ENCODE results near the gene ZNF213.
"Not testable (repeated sequence)": the region's sequence is repeated elsewhere in the genome, so short reads cannot be mapped to it uniquely, and the experiment has no call there.

Gene ZNF213

DNA sequence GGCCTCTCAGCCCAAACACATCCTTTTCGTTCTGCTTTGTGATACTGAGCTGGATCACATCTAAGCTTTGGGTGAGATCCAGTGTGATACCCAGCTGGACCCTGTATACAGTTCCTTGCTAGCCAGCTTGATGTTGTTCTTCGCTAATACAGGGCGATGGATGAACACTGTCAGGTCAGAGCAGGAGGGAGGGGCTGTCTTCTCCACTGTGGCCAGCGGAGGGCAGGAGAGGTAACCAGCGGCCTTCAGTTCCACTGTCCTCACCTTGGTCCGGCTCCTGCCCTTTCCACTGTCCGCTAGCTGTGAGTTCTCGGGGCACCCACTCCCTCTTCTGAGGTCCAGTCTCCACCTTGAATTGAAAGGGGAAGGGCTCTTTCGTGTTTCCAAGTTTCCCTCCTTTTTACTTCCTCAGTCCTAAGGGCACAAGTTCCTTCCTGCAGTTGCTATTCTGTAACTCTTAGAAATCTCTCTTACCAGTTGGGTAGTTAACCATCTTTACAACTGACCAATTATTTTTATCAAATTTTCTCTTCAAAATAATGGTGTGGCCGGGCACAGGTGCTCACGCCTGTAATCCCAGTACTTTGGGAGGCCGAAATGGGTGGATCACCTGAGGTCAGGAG, 3.0 kb upstream of the ZNF213 start:
- Mint-ChIP-seq H3K36me3 (peaks cover 15 to 20% of the 10 kb centered on the region in 2 donors), H3K4me3 (no peak overlapping the region), H3K27me3 (no peaks in the 10 kb centered on the region), H3K4me1 (peaks cover 14 to 53% of the 10 kb centered on the region in 2 donors), H3K27ac (no peak overlapping the region), H3K9me3 (no peaks in the 10 kb centered on the region)
- ATAC-seq (replicated peaks) (no peak), DNase-seq (no peak)

DNA sequence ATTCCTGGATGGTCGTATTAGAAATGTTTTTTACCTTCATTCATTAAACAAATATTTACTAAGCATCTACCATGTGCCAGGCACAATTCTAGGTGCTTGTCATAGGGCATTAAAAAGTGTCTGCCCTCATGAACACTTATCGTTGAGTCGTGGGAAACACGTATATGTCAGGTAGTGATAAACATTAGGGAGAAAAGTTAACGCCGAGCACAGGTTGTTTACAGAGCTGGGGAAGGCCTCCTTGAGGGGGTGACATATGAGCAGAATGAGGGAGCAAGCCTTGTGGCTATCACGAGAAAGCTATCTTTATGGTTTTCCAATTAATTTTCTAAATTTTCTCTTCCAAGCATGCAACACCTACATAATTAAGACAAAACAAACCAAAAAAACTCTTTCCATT, 985 bp upstream of the ZNF213 start:
- Mint-ChIP-seq H3K4me3 (peak overlapping the region; percentile 96 to 100), H3K27ac (peak overlapping the region; percentile 98), H3K9me3 (no peaks in the 10 kb centered on the region), H3K36me3 (peaks cover 14 to 26% of the 10 kb centered on the region in 2 donors), H3K27me3 (no peaks in the 10 kb centered on the region), H3K4me1 (peaks cover 11 to 45% of the 10 kb centered on the region in 2 donors)
- no peak for DNase-seq
- no peak for ATAC-seq (replicated peaks)

- peaks cover 20 to 30% of the 10 kb centered on the region in 2 donors for H3K36me3 Mint-ChIP-seq
- DNase-seq (no peak), ATAC-seq (replicated peaks) (peak; percentile 54 to 56)
- H3K4me1 Mint-ChIP-seq: peaks cover 5 to 34% of the 10 kb centered on the region in 2 donors
- H3K4me3 Mint-ChIP-seq: peak overlapping the region; percentile 96 to 100
- H3K27me3 Mint-ChIP-seq: no peaks in the 10 kb centered on the region
- peak overlapping the region; percentile 98 for H3K27ac Mint-ChIP-seq
- no peaks in the 10 kb centered on the region for H3K9me3 Mint-ChIP-seq
These were observed 392 bp downstream of the ZNF213 start for GRCh38 chr16:3135126-3135715.

DNA sequence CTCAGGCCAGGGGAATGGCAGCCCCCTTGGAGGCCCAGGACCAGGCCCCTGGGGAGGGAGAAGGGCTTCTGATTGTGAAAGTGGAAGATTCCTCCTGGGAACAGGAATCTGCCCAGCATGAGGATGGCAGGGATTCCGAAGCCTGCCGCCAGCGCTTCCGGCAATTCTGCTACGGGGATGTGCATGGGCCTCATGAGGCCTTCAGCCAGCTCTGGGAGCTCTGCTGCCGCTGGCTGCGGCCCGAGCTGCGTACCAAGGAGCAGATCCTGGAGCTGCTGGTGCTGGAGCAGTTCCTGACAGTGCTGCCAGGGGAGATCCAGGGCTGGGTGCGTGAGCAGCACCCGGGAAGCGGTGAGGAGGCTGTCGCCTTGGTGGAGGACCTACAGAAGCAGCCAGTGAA, 2.4 kb downstream of the ZNF213 start:
- H3K4me1 Mint-ChIP-seq: peaks cover 6 to 23% of the 10 kb centered on the region in 2 donors
- no peaks in the 10 kb centered on the region for H3K9me3 Mint-ChIP-seq
- no peaks in the 10 kb centered on the region for H3K27me3 Mint-ChIP-seq
- H3K36me3 Mint-ChIP-seq: peaks cover 24 to 37% of the 10 kb centered on the region in 2 donors
- no peak overlapping the region for H3K4me3 Mint-ChIP-seq
- no peak for ATAC-seq (replicated peaks)
- H3K27ac Mint-ChIP-seq: no peak overlapping the region
- DNase-seq: no peak

DNA sequence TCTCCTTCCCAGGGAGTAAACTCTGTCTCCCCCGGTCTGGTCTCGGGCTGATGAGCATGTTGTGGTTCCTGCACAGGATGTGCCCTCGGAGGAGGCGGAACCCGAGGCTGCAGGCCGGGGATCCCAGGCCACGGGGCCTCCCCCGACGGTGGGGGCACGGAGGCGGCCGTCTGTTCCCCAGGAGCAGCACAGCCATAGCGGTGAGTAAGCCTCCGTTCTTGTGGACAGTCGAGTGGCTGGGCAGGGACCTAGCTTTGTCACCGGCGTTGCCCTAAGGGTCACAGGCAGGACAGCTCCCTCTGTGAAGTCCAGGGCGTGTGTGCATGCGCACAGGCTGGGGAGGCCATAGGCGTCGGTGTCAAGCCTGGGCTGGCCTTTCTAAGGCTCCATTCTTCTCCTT, 3.5 kb downstream of the ZNF213 start:
- H3K4me3 Mint-ChIP-seq: no peak overlapping the region
- DNase-seq (no peak), ATAC-seq (replicated peaks) (no peak)
- no peaks in the 10 kb centered on the region for H3K27me3 Mint-ChIP-seq
- H3K27ac Mint-ChIP-seq: no peak overlapping the region
- no peaks in the 10 kb centered on the region for H3K9me3 Mint-ChIP-seq
- H3K36me3 Mint-ChIP-seq: peaks cover 23 to 42% of the 10 kb centered on the region in 2 donors
- peaks cover 5 to 14% of the 10 kb centered on the region in 2 donors for H3K4me1 Mint-ChIP-seq

DNA sequence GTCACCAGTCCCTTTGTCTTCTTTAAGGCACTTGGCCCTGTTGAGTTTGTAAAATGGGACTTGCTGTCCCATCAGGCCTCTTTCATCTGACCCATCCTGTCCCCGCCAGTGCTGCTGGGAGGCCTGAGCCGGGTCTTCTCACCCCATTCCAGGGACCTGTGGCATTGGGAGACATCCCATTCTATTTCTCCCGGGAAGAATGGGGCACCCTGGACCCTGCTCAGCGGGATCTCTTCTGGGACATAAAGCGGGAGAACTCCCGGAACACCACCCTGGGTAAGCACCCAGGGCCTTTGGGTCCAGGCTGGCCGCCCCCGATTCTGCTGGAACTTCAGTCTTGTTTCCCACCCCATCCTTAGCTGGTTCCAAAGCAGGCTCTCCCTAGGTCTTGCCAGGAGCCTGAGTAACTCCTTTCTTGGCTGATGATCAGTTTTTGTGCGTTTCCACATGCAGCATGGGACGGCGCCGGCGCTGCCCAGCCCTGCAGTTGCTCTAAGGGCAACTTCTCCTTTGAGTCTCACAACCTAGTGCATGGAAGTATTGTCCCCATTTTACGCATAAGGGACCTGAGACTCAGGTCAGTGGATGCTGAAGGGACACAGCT, 4.1 kb downstream of the ZNF213 start:
- Mint-ChIP-seq H3K4me1 (peaks cover 5 to 13% of the 10 kb centered on the region in 2 donors), H3K36me3 (peaks cover 23 to 44% of the 10 kb centered on the region in 2 donors), H3K9me3 (no peaks in the 10 kb centered on the region), H3K27me3 (no peaks in the 10 kb centered on the region), H3K4me3 (no peak overlapping the region), H3K27ac (no peak overlapping the region)
- no peak for ATAC-seq (replicated peaks)
- no peak for DNase-seq

DNA sequence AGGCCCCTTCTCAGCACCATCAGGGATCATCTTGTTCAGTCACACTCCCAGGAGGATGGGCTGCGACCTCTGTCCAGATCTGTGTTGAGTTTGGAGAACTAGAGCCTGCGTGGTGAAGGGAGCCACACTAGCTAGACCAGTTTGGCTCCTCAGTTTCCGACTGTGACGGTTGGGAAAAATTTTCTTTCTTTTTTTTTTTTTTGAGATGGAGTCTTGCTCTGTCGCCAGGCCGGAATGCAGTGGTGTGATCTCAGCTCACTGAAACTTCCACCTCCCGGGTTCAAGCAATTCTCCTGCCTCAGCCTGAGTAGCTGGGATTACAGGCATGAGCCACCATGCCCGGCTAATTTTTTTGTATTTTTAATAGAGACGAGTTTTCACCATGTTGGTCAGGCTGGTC, 4.7 kb downstream of the ZNF213 start:
- H3K9me3 Mint-ChIP-seq; DNase-seq; H3K4me3 Mint-ChIP-seq; ATAC-seq (replicated peaks); H3K27me3 Mint-ChIP-seq; H3K27ac Mint-ChIP-seq: not testable (repeated sequence)
- peaks cover 5 to 13% of the 10 kb centered on the region in 2 donors for H3K4me1 Mint-ChIP-seq
- H3K36me3 Mint-ChIP-seq: peaks cover 23 to 44% of the 10 kb centered on the region in 2 donors

GRCh38 chr16:3140603-3141427, 6.0 kb downstream of the ZNF213 start:
- Mint-ChIP-seq H3K27ac (no peak overlapping the region), H3K36me3 (peaks cover 23 to 44% of the 10 kb centered on the region in 2 donors), H3K27me3 (no peaks in the 10 kb centered on the region), H3K4me1 (peaks cover 5 to 11% of the 10 kb centered on the region in 2 donors), H3K4me3 (no peak overlapping the region), H3K9me3 (no peaks in the 10 kb centered on the region)
- ATAC-seq (replicated peaks) (no peak), DNase-seq (no peak)

- Mint-ChIP-seq H3K27ac (no peak overlapping the region), H3K27me3 (no peaks in the 10 kb centered on the region), H3K4me1 (peaks cover 5 to 6% of the 10 kb centered on the region in 2 donors), H3K4me3 (no peak overlapping the region), H3K9me3 (no peaks in the 10 kb centered on the region), H3K36me3 (peaks cover 23 to 44% of the 10 kb centered on the region in 2 donors)
- no peak for DNase-seq
- no peak for ATAC-seq (replicated peaks)
These were observed 7.0 kb downstream of the ZNF213 start for GRCh38 chr16:3141781-3142311.

- no peak overlapping the region for H3K4me3 Mint-ChIP-seq
- no peak for ATAC-seq (replicated peaks)
These were observed 7.5 kb downstream of the ZNF213 start for GRCh38 chr16:3142327-3142726.

DNA sequence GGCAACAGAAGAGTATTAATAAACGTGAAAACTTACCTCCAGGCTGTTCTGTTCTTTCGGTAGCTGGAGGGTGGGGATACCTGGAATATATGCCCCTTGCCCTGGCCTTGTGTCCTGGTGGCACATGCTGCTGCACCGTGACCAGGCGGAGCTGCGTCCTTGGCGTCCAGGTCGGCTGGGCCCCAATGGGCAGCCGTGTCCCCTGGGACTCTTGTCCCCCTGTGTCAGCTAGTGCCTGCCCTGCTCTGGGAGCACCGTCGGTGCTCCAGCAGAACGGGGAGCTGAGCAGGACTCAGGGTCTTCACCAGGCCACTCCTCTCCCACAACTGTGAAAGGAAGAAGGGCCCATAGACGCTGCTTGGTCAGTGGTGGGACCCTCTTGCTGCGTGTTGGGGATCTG, 7.9 kb downstream of the ZNF213 start:
- Mint-ChIP-seq H3K27me3 (peaks cover 0 to 5% of the 10 kb centered on the region in 2 donors), H3K4me1 (peaks cover under 1 to 5% of the 10 kb centered on the region in 2 donors), H3K4me3 (no peak overlapping the region), H3K36me3 (peaks cover 21 to 35% of the 10 kb centered on the region in 2 donors), H3K27ac (no peak overlapping the region), H3K9me3 (no peaks in the 10 kb centered on the region)
- DNase-seq (no peak), ATAC-seq (replicated peaks) (no peak)

More at GRCh38 chr16:3142327-3142726, 7.5 kb downstream of the ZNF213 start:
- peaks cover 0 to under 1% of the 10 kb centered on the region in 2 donors for H3K27me3 Mint-ChIP-seq
- peaks cover 5% of the 10 kb centered on the region in 2 donors for H3K4me1 Mint-ChIP-seq
- no peaks in the 10 kb centered on the region for H3K9me3 Mint-ChIP-seq
- peaks cover 23 to 40% of the 10 kb centered on the region in 2 donors for H3K36me3 Mint-ChIP-seq
- H3K27ac Mint-ChIP-seq: no peak overlapping the region
- DNase-seq: no peak

DNA sequence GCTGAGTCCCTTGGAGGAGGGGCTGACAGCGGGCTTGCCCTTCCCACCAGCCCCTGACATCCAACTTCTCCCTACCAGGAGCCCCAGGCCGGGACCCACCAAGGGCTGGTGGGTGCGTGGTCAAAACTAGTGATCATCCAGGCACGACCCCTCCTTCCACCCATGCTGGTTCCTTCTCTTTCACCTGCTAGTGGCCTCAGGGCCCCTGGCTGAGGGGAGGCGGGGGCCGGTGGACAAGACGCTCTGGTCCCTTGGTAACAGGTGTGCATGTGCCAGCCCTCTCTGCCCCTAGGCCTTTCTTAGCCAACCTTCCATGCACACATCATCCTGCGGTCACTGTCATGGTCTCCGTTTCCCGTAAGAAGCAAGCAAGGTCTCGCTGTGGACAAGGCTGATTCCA, 8.4 kb downstream of the ZNF213 start:
- no peaks in the 10 kb centered on the region for H3K9me3 Mint-ChIP-seq
- H3K4me1 Mint-ChIP-seq: peaks cover 0 to 5% of the 10 kb centered on the region in 2 donors
- H3K27me3 Mint-ChIP-seq: peaks cover 0 to 6% of the 10 kb centered on the region in 2 donors
- no peak overlapping the region for H3K27ac Mint-ChIP-seq
- DNase-seq: no peak
- peaks cover 21 to 33% of the 10 kb centered on the region in 2 donors for H3K36me3 Mint-ChIP-seq
- H3K4me3 Mint-ChIP-seq: no peak overlapping the region
- no peak for ATAC-seq (replicated peaks)

DNA sequence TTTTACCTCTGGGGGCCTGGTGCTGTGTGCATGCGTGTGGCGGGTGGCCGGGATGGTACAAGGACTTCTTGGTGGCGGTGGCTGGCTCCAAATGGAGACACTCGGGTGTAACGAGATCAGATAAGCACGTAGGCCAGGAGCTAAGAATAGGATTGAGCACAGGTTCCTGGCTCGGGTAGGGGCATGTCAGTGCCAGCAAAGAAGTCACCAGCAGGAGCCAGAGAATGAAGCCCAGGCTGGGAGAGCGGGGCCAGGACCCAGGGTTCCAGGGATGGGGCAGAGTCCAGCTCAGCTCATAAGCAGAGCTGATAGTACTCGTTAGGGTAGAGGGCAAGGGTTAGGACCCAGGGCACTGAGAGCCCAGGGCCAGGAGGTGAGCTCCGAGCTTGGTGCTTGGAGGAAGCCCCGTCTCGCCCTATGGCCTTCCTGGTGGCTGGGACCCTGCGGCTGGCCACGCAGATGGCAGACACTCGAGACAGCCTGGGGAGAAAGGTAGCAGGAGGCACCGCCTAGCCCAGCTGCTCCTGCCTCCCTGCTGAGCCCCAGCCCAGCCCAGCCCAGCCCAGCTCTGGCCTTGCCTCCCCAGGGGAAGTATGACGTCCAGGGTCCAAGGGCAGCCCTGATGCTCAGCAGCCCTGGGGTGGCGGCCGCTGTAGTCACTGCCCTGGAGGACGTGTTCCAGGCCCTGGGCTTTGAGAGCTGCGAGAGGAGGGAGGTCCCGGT, 8.9 kb downstream of the ZNF213 start:
- DNase-seq (no peak), ATAC-seq (replicated peaks) (no peak)
- Mint-ChIP-seq H3K27ac (no peak overlapping the region), H3K4me1 (peaks cover 0 to 5% of the 10 kb centered on the region in 2 donors), H3K9me3 (no peaks in the 10 kb centered on the region), H3K36me3 (peaks cover 21 to 33% of the 10 kb centered on the region in 2 donors), H3K4me3 (no peak overlapping the region), H3K27me3 (peaks cover 0 to 6% of the 10 kb centered on the region in 2 donors)

All from stimulated activated naive B cell treated with anti-CD40 and anti-IgM and Interleukin-4, amounts not matched to agents 10 μg/mL and 1 μg/mL and 100 μg/mL, for 72 hours (primary cell).